ENCODE measurements around the gene MRPS23. TPM values are rescaled to one million over a fixed set of nuclear protein-coding genes. Genes with fewer than 3 reads are reported as not detected.

MRPS23 gene
- total and polyA plus RNA-seq, 4 donors, result 15.7 to 44.9 (median 31.6) TPM

- H3K27ac ChIP-seq (ENCODE audit: low read depth in 1 of 2, low read length in 1 of 2), result no peak overlapping the region
- H3K9me3 ChIP-seq (ENCODE audit: control insufficient read depth in 4 of 4, insufficient read depth in 3 of 4, low read length in 3 of 4), result no peaks in the 10 kb centered on the region
- 90 to 93% methylated on average over 7 of the region's 7 CpGs for WGBS, 2 donors
- peaks cover 6 to 45% (median 44%) of the 10 kb centered on the region in 5 donors for H3K4me1 ChIP-seq (ENCODE audit: control insufficient read depth in 5 of 5, insufficient read depth in 5 of 5, low read length in 5 of 5)
- peaks cover 0 to 25% (median 10%) of the 10 kb centered on the region in 4 donors for H3K36me3 ChIP-seq (ENCODE audit: control insufficient read depth in 4 of 4, insufficient read depth in 4 of 4, low read length in 4 of 4)
- no peak overlapping the region for H3K4me3 ChIP-seq
- H3K27me3 ChIP-seq (ENCODE audit: control insufficient read depth in 3 of 3, insufficient read depth in 3 of 3, low read length in 2 of 3), result no peaks in the 10 kb centered on the region
- TF ChIP-seq, protein P1, sequence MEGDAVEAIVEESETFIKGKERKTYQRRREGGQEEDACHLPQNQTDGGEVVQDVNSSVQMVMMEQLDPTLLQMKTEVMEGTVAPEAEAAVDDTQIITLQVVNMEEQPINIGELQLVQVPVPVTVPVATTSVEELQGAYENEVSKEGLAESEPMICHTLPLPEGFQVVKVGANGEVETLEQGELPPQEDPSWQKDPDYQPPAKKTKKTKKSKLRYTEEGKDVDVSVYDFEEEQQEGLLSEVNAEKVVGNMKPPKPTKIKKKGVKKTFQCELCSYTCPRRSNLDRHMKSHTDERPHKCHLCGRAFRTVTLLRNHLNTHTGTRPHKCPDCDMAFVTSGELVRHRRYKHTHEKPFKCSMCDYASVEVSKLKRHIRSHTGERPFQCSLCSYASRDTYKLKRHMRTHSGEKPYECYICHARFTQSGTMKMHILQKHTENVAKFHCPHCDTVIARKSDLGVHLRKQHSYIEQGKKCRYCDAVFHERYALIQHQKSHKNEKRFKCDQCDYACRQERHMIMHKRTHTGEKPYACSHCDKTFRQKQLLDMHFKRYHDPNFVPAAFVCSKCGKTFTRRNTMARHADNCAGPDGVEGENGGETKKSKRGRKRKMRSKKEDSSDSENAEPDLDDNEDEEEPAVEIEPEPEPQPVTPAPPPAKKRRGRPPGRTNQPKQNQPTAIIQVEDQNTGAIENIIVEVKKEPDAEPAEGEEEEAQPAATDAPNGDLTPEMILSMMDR (IDR thresholded peaks at IDR 0.05; ENCODE audit: control extremely low read depth, extremely low read depth), result no peak
- H3K9ac ChIP-seq (ENCODE audit: insufficient read depth in 1 of 2, low read length in 2 of 2), result no peak overlapping the region
- ATAC-seq (ENCODE audit: insufficient read depth, low FRiP score), result no peak
- DNase-seq, result no peak
Measured at GRCh38 chr17:57871155-57871554, 21.3 kb upstream of the MRPS23 start.

- H3K27me3 ChIP-seq (ENCODE audit: control insufficient read depth in 3 of 3, insufficient read depth in 3 of 3, low read length in 2 of 3), result no peaks in the 10 kb centered on the region
- no peak for ATAC-seq (ENCODE audit: insufficient read depth, low FRiP score)
- no peaks in the 10 kb centered on the region for H3K9me3 ChIP-seq (ENCODE audit: control insufficient read depth in 4 of 4, insufficient read depth in 3 of 4, low read length in 3 of 4)
- peaks cover 6 to 37% (median 35%) of the 10 kb centered on the region in 5 donors for H3K4me1 ChIP-seq (ENCODE audit: control insufficient read depth in 5 of 5, insufficient read depth in 5 of 5, low read length in 5 of 5)
- no peak for DNase-seq
- TF ChIP-seq, protein P1 (IDR thresholded peaks at IDR 0.05; ENCODE audit: control extremely low read depth, extremely low read depth), result no peak
- H3K36me3 ChIP-seq (ENCODE audit: control insufficient read depth in 4 of 4, insufficient read depth in 4 of 4, low read length in 4 of 4), result peaks cover 0 to 25% (median 10%) of the 10 kb centered on the region in 4 donors
- H3K27ac ChIP-seq (ENCODE audit: low read depth in 1 of 2, low read length in 1 of 2), result no peak overlapping the region
- no peak overlapping the region for H3K4me3 ChIP-seq
- no peak overlapping the region for H3K9ac ChIP-seq (ENCODE audit: insufficient read depth in 1 of 2, low read length in 2 of 2)
Measured at GRCh38 chr17:57870283-57870635, 20.4 kb upstream of the MRPS23 start.

- TF ChIP-seq, protein P1 (IDR thresholded peaks at IDR 0.05; ENCODE audit: control extremely low read depth, extremely low read depth), result no peak
- 95 to 96% methylated on average over 9 of the region's 9 CpGs for WGBS, 2 donors
- H3K9me3 ChIP-seq (ENCODE audit: control insufficient read depth in 4 of 4, insufficient read depth in 3 of 4, low read length in 3 of 4), result no peaks in the 10 kb centered on the region
- DNase-seq (no peak), ATAC-seq (ENCODE audit: insufficient read depth, low FRiP score) (no peak)
- H3K9ac ChIP-seq (ENCODE audit: insufficient read depth in 1 of 2, low read length in 2 of 2), result no peak overlapping the region
- peaks cover 6 to 33% (median 30%) of the 10 kb centered on the region in 5 donors for H3K4me1 ChIP-seq (ENCODE audit: control insufficient read depth in 5 of 5, insufficient read depth in 5 of 5, low read length in 5 of 5)
- H3K27me3 ChIP-seq (ENCODE audit: control insufficient read depth in 3 of 3, insufficient read depth in 3 of 3, low read length in 2 of 3), result no peaks in the 10 kb centered on the region
- H3K27ac ChIP-seq (ENCODE audit: low read depth in 1 of 2, low read length in 1 of 2), result no peak overlapping the region
- peaks cover 0 to 27% (median 10%) of the 10 kb centered on the region in 4 donors for H3K36me3 ChIP-seq (ENCODE audit: control insufficient read depth in 4 of 4, insufficient read depth in 4 of 4, low read length in 4 of 4)
- no peak overlapping the region for H3K4me3 ChIP-seq
Measured at GRCh38 chr17:57869617-57870282, 19.9 kb upstream of the MRPS23 start.
